A549 treated with Mapracorat at 1 μM for 4 hours (cell line): ENCODE results near the gene FCER1A. TPM values are rescaled to one million over a fixed set of nuclear protein-coding genes. Genes with fewer than 3 reads are reported as not detected.

Experiments used
- total RNA-seq: library from RNA; stranded (reverse); fragments of 200-300 nt; extraction: Qiagen RNA extraction; gene quantifications from 5 replicates; pipeline ENCODE4 v1.2.3, GENCODE V29; 2022

FCER1A gene
- not detected in 5 replicates for total RNA-seq

DNA sequence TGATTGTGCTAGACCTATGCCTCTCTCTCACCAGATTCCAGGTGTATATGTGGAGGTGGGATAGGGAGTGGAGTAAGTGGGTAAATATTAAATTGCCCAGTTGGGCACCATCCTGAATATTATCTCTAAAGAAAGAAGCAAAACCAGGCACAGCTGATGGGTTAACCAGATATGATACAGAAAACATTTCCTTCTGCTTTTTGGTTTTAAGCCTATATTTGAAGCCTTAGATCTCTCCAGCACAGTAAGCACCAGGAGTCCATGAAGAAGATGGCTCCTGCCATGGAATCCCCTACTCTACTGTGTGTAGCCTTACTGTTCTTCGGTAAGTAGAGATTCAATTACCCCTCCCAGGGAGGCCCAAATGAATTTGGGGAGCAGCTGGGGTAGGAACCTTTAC, at the start of gene FCER1A:
TSS of gene FCER1A (plus strand) at position 242 of the 400 bp plus-strand sequence. CDS start at position 271, 29 bp downstream.

Other genes starting within 250 kb of the FCER1A start
- not detected in 5 replicates for gene AIM2, start 225.6 kb upstream of the FCER1A start, total RNA-seq
- 0.06 to 0.15 TPM (median 0.09 TPM) in 4 of 5 replicates, not detected in the other for gene CADM3, start 130.7 kb upstream of the FCER1A start, total RNA-seq
- gene ACKR1, start 97.5 kb upstream of the FCER1A start, total RNA-seq: not detected in 5 replicates
- gene OR10J4, start 129.9 kb downstream of the FCER1A start, total RNA-seq: not detected in 5 replicates
- gene OR10J1, start 137.4 kb downstream of the FCER1A start, total RNA-seq: not detected in 5 replicates
- not detected in 5 replicates for gene OR10J5, start 233.7 kb downstream of the FCER1A start, total RNA-seq